H1 (cell line): ENCODE measurements around the gene SLC16A5. TPM values are rescaled to one million over a fixed set of nuclear protein-coding genes. Genes with fewer than 3 reads are reported as not detected.
A peak's percentile ranks its signal among the peaks of the same experiment; 100 is the strongest.

Experiments used
- CTCF ChIA-PET: fragments of 300-600 bp; sonication (Branson Sonifier 250); formaldehyde crosslinking; loops from one replicate; lab custom pipeline; 2021; ENCODE audit not compliant: partially characterized antibody; lab: Charles Lee
- POLR2A ChIA-PET: fragments of 300-600 bp; sonication (Branson Sonifier 250); formaldehyde crosslinking; loops from one replicate; lab custom pipeline; 2021; ENCODE audit warnings: inconsistent platforms; ENCODE audit not compliant: partially characterized antibody; lab: Charles Lee
- DNase-seq, 2 experiments: peaks; one replicate each; pipeline versions ENCODE4 v3.0.0 to v3.0.0-alpha.2; 2010 to 2022; ENCODE audit warnings: low spot score in 2 of 2, low read depth in 1 of 2, mixed read lengths in 1 of 2
- FAIRE-seq: peaks from 2 replicates; lab custom pipeline; 2011; peaks lifted over from hg19 to GRCh38; lab: Jason Lieb, UNC
- H2AFZ ChIP-seq: 2 replicates; pipeline ENCODE4 v1.8.1; 2012; ENCODE audit warnings: low read length, inconsistent platforms
- H2AK5ac ChIP-seq: 2 replicates; pipeline ENCODE4 v1.6.1; 2013; ENCODE audit warnings: low read depth, low read length
- H2BK120ac ChIP-seq: replicated peaks from 2 replicates; pipeline ENCODE3; 2013; ENCODE audit warnings: low read depth, low read length, inconsistent platforms
- H2BK12ac ChIP-seq: 2 replicates; pipeline ENCODE4 v1.6.1; 2013; ENCODE audit warnings: low read depth, low read length
- H2BK15ac ChIP-seq: 2 replicates; pipeline ENCODE4 v1.6.1; 2013; ENCODE audit warnings: low read length
- H2BK20ac ChIP-seq: 2 replicates; pipeline ENCODE4 v1.6.1; 2013; ENCODE audit warnings: low read length
- H2BK5ac ChIP-seq: 2 replicates; pipeline ENCODE4 v1.6.1; 2013; ENCODE audit warnings: low read depth, low read length
- H3K14ac ChIP-seq: 2 replicates; pipeline ENCODE4 v1.6.1; 2013; ENCODE audit warnings: inconsistent platforms; ENCODE audit not compliant: insufficient read length
- H3K18ac ChIP-seq: 2 replicates; pipeline ENCODE4 v1.6.1; 2013; ENCODE audit warnings: low read length; ENCODE audit errors: extremely low read depth
- H3K23ac ChIP-seq: 2 replicates; pipeline ENCODE4 v1.6.1; 2013; ENCODE audit warnings: inconsistent platforms; ENCODE audit not compliant: insufficient read length
- H3K23me2 ChIP-seq: 2 replicates; pipeline ENCODE4 v1.6.1; 2013; ENCODE audit warnings: low read depth, low read length
- H3K27ac ChIP-seq: 2 replicates; pipeline ENCODE4 v1.6.1; 2011; ENCODE audit warnings: low read depth, low read length, inconsistent platforms
- H3K27me3 ChIP-seq, 4 experiments: replicated peaks in 1 of 4; 1 replicate in 1 of 4; 2 replicates in 3 of 4; pipeline versions ENCODE4 v1.6.1 to v1.8.1; 2011 to 2013; ENCODE audit warnings: low read length in 3 of 4, mild to moderate bottlenecking in 3 of 4, inconsistent platforms in 2 of 4, mixed read lengths in 2 of 4, moderate library complexity in 1 of 4; ENCODE audit not compliant: control insufficient read depth in 3 of 4, insufficient read depth in 3 of 4; ENCODE audit errors: extremely low read depth in 1 of 4
- H3K36me3 ChIP-seq, 4 experiments: 2 replicates each; pipeline versions ENCODE4 v1.6.1 to v1.8.1; 2011 to 2013; ENCODE audit warnings: mild to moderate bottlenecking in 4 of 4, low read length in 3 of 4, moderate library complexity in 2 of 4, control low read depth in 1 of 4, inconsistent platforms in 1 of 4; ENCODE audit not compliant: insufficient read depth in 4 of 4, control insufficient read depth in 2 of 4
- H3K4ac ChIP-seq: replicated peaks from 2 replicates; pipeline ENCODE3; 2013; ENCODE audit warnings: low read length, low read depth, mixed read lengths, inconsistent platforms; ENCODE audit not compliant: insufficient read length
- H3K4me1 ChIP-seq, 4 experiments: replicated peaks in 1 of 4; 1 replicate in 1 of 4; 2 replicates in 3 of 4; pipeline versions ENCODE4 v1.6.1 to v1.8.1; 2011 to 2013; ENCODE audit warnings: low read length in 3 of 4, inconsistent platforms in 2 of 4, mixed read lengths in 1 of 4; ENCODE audit not compliant: insufficient read depth in 4 of 4, control insufficient read depth in 3 of 4
- H3K4me2 ChIP-seq, 2 experiments: 2 replicates each; pipeline versions ENCODE4 v1.6.1 to v1.8.1; 2011 to 2013; ENCODE audit warnings: low read depth in 2 of 2, low read length in 2 of 2, control low read depth in 1 of 2, inconsistent platforms in 1 of 2, mild to moderate bottlenecking in 1 of 2; ENCODE audit not compliant: insufficient read depth in 1 of 2
- H3K4me3 ChIP-seq, 4 experiments: fragments of 200-600, 300-600 bp in 1 of 4; sonication (generic), shearing (Covaris generic), sonication (Bioruptor Twin) in 1 of 4; 2 replicates each; pipeline versions ENCODE4 v1.5.1 to v1.8.1; 2011 to 2016; ENCODE audit warnings: low read length in 4 of 4, low read depth in 3 of 4, control low read depth in 2 of 4, inconsistent platforms in 2 of 4, mild to moderate bottlenecking in 2 of 4, mixed read lengths in 1 of 4, moderate library complexity in 1 of 4; ENCODE audit not compliant: insufficient read depth in 2 of 4; ENCODE audit errors: extremely low read depth in 1 of 4
- H3K56ac ChIP-seq: replicated peaks from 2 replicates; pipeline ENCODE3; 2013; ENCODE audit warnings: low read depth, mild to moderate bottlenecking, mixed read lengths, low read length, inconsistent platforms; ENCODE audit not compliant: insufficient read length
- H3K79me1 ChIP-seq: 2 replicates; pipeline ENCODE4 v1.6.1; 2013; ENCODE audit warnings: low read depth, low read length, control low read depth
- H3K79me2 ChIP-seq, 2 experiments: 2 replicates each; pipeline versions ENCODE4 v1.6.1 to v1.8.1; 2012 to 2013; ENCODE audit warnings: low read length in 2 of 2, mild to moderate bottlenecking in 2 of 2, inconsistent platforms in 1 of 2; ENCODE audit not compliant: insufficient read depth in 2 of 2, control insufficient read depth in 1 of 2
- H3K9ac ChIP-seq, 4 experiments: replicated peaks in 1 of 4; 1 replicate in 1 of 4; 2 replicates in 3 of 4; pipeline versions ENCODE4 v1.6.1 to v1.8.1; 2011 to 2013; ENCODE audit warnings: low read depth in 3 of 4, low read length in 3 of 4, control low read depth in 2 of 4, mild to moderate bottlenecking in 2 of 4, moderate library complexity in 2 of 4, inconsistent platforms in 1 of 4; ENCODE audit errors: extremely low read depth in 1 of 4
- H3K9me3 ChIP-seq, 2 experiments: 2 replicates each; pipeline versions ENCODE4 v1.6.1 to v1.8.1; 2012 to 2013; ENCODE audit warnings: mild to moderate bottlenecking in 2 of 2, moderate library complexity in 2 of 2, control low read depth in 1 of 2, inconsistent platforms in 1 of 2, low read depth in 1 of 2, low read length in 1 of 2, mixed read lengths in 1 of 2; ENCODE audit not compliant: insufficient read depth in 2 of 2
- H4K20me1 ChIP-seq, 2 experiments: replicated peaks in 1 of 2; 2 replicates each; pipeline versions ENCODE3 to v1.8.1; 2011 to 2013; ENCODE audit warnings: inconsistent platforms in 2 of 2, low read length in 2 of 2, mild to moderate bottlenecking in 1 of 2; ENCODE audit not compliant: insufficient read depth in 2 of 2, control insufficient read depth in 1 of 2
- H4K5ac ChIP-seq: 2 replicates; pipeline ENCODE4 v1.6.1; 2013; ENCODE audit warnings: low read length, low read depth, mixed read lengths, inconsistent platforms; ENCODE audit not compliant: insufficient read length
- H4K8ac ChIP-seq: 2 replicates; pipeline ENCODE4 v1.8.0; 2013; ENCODE audit warnings: mild to moderate bottlenecking, moderate library complexity, low read length, inconsistent platforms; ENCODE audit not compliant: insufficient read depth; ENCODE audit errors: extremely low read depth
- H4K91ac ChIP-seq: replicated peaks from 2 replicates; pipeline ENCODE3; 2013; ENCODE audit warnings: low read length, mixed read lengths, inconsistent platforms; ENCODE audit not compliant: insufficient read length
- CBX5 ChIP-seq: fragments of 300-800, 300-1000 bp; sonication (generic); IDR thresholded peaks from 2 replicates; pipeline ENCODE4 v1.7.1; 2016; ENCODE audit warnings: antibody characterized with exemption, low read length, low read depth
- CHD2 ChIP-seq: IDR thresholded peaks from 2 replicates; pipeline ENCODE4 v1.6.1; 2012; ENCODE audit warnings: low read length, improper control_type of control experiment
- GTF2F1 ChIP-seq: IDR thresholded peaks from 2 replicates; pipeline ENCODE4 v1.6.1; 2012; ENCODE audit warnings: low read depth, low read length, improper control_type of control experiment, borderline replicate concordance
- POU5F1 ChIP-seq: IDR thresholded peaks from 2 replicates; pipeline ENCODE4 v1.6.1; 2011; ENCODE audit warnings: low read depth, mild to moderate bottlenecking, low read length, moderate library complexity
- RBBP5 ChIP-seq: IDR thresholded peaks from 2 replicates; pipeline ENCODE4 v1.7.1; 2012; ENCODE audit warnings: low read depth, mild to moderate bottlenecking, inconsistent platforms, low read length, moderate library complexity, borderline replicate concordance
- RNF2 ChIP-seq: fragments of 200-900, 300-1000 bp; sonication (generic); IDR thresholded peaks from 2 replicates; pipeline ENCODE4 v1.7.1; 2016; ENCODE audit warnings: borderline replicate concordance, low read depth, mild to moderate bottlenecking, antibody characterized with exemption, low read length; ENCODE audit not compliant: poor library complexity, severe bottlenecking; ENCODE audit errors: missing control alignments
- SIRT6 ChIP-seq: IDR thresholded peaks from one replicate; pipeline ENCODE4 v1.7.1; 2012; ENCODE audit warnings: low read length, inconsistent platforms
- SP4 ChIP-seq: IDR thresholded peaks from 2 replicates; pipeline ENCODE4 v1.6.1; 2012; ENCODE audit warnings: low read length, inconsistent platforms
- SUZ12 ChIP-seq: fragments of 200-600 bp; sonication (generic); IDR thresholded peaks from 2 replicates; pipeline ENCODE4 v1.6.1; 2012; ENCODE audit warnings: mild to moderate bottlenecking, inconsistent platforms, low read length, moderate library complexity, mixed read lengths
- TCF12 ChIP-seq: IDR thresholded peaks from 2 replicates; pipeline ENCODE4 v1.6.1; 2011; ENCODE audit warnings: low read depth, mild to moderate bottlenecking, low read length
- whole genome bisulfite sequencing, 2 experiments: shearing (Covaris generic) in 1 of 2; methylation state at CpG; one replicate each; pipeline versions ENCODE4 v1.1.6 to v1.1.7; 2013 to 2015; ENCODE audit warnings: low lambda C conversion rate in 2 of 2, mixed read lengths in 2 of 2, inconsistent platforms in 1 of 2, low coverage in 1 of 2, missing lambda C conversion rate in 1 of 2; ENCODE audit not compliant: insufficient replicate concordance in 2 of 2, insufficient coverage in 1 of 2, insufficient read length in 1 of 2; ENCODE audit errors: extremely low coverage in 1 of 2, missing lambda C conversion rate in 1 of 2; 5-methylcytosine and 5-hydroxymethylcytosine counted together
- polyA plus RNA-seq, 7 experiments: library from polyadenylated mRNA; depleted of rRNA in 3 of 7; stranded (reverse) in 5 of 7; unstranded in 2 of 7; fragments of >200 nt in 5 of 7; fragments of 200-250 nt in 2 of 7; gene quantifications; 1 replicate in 5 of 7; 2 replicates in 1 of 7; 4 replicates in 1 of 7; pipeline versions ENCODE4 v1.2.1 to v1.2.3, GENCODE V29; 2011 to 2013; ENCODE audit warnings: missing spikeins in 2 of 7, mixed read lengths in 2 of 7
- total RNA-seq: library from RNA; stranded (reverse); fragmentation: NEBNext Ultra II Directional; extraction: Animal tissue kit (Norgen Biotek cat#: 25700); gene quantifications from 2 replicates; pipeline ENCODE4 v1.2.1, GENCODE V29; 2021
- TF ChIP-seq, protein P1 (sequence below): IDR thresholded peaks from 2 replicates; pipeline ENCODE4 v1.6.1; 2011; ENCODE audit warnings: low read depth, mild to moderate bottlenecking, low read length; ENCODE audit not compliant: insufficient read depth

SLC16A5 gene
- total and polyA plus RNA-seq, 2 of the 8 experiments (the other 6 are each of a cell fraction or from before 2014, with no cell fraction given): 17.1 to 34.7 TPM

DNA sequence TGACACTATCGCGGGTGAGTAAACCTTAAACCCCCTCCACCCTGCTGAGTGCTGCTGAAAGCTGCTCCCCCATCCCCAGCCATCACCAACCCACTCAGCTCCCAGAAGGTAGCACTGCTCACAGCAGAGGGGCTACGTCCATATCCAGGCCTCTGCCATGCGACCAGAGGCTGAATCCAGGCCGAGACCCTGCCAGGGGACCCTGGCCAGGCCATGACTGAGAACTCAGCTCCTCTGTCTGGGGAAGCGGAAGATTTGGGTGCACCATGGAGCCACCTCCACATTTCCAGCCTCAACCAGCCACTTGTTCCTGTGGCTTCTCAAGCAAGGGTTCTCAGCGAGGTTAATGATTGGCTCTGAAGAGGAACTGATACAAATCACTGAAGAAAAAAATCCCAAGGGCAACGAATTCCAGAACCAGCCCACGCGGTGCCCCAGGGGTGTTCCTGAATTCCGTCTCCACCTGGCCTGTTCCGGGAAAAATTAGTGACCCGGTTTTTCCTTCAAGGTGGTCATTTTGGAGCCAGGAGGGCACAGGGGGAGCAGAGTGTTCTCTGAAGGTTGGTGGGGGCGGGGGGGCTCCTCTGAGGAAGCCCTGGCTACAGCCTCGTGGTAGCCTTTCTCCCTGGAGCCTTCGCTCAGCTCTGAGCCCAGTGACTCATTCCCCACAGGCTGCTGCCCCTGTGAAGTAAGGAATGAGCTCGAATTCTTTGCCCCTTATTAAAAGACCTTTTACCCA, 9.3 kb upstream of the SLC16A5 start:
- H3K4me1 ChIP-seq: peaks cover 0 to 16% (median 8%) of the 10 kb centered on the region in 4 experiments; a peak in 6 of 7 replicates
- ChIA-PET CTCF (interaction anchor here (0.7 to 7.6 kb wide), 16 partner anchors 9 to 275 kb away, joined by 3 to 45 read pairs (median 4); partner anchors contain the start of gene ARMC7), POLR2A (interaction anchor here (0.9 to 4.4 kb wide), 5 partner anchors 10 to 76 kb away, joined by 3 to 25 read pairs (median 3); partner anchors contain the start of genes JPT1 and SLC16A5)
- H3K4ac ChIP-seq: no peak overlapping the region
- no peaks in the 10 kb centered on the region for H3K23me2 ChIP-seq
- no peak overlapping the region for H2BK120ac ChIP-seq
- peak overlapping the region; percentile 70 for H4K91ac ChIP-seq
- no peak overlapping the region for H3K23ac ChIP-seq
- H2BK15ac ChIP-seq: no peak overlapping the region; the same call in 1 of the 2 replicates
- H3K27me3 ChIP-seq: no peaks in the 10 kb centered on the region
- no peaks in the 10 kb centered on the region for H3K36me3 ChIP-seq
- H3K9me3 ChIP-seq: no peaks in the 10 kb centered on the region
- 0 out of 2 replicates have a peak overlapping the region, but pooled peaks have one; percentile 17 for H2BK12ac ChIP-seq
- H3K14ac ChIP-seq: no peak overlapping the region
- no peaks in the 10 kb centered on the region for H4K20me1 ChIP-seq
- no peak overlapping the region; the same call in 1 of the 2 replicates for H2BK5ac ChIP-seq
- peak overlapping the region; percentile 43; the same call in 1 of the 2 replicates for H2BK20ac ChIP-seq
- FAIRE-seq: no peak
- peak overlapping the region; percentile 60; the same call in 1 of the 2 replicates for H3K18ac ChIP-seq
- H4K5ac ChIP-seq: no peak overlapping the region
- H3K79me1 ChIP-seq: no peaks in the 10 kb centered on the region
- H3K4me2 ChIP-seq: no peak overlapping the region
- H3K4me3 ChIP-seq: no peak overlapping the region
- no peak overlapping the region for H3K9ac ChIP-seq
- H2AFZ ChIP-seq: peak overlapping the region; percentile 43
- no peak overlapping the region for H3K56ac ChIP-seq
- 85% methylated on average over 17 of the region's 17 CpGs; no CpG with 5 or more reads in 1 of the 2 experiments for WGBS, 2 experiments
- no peaks in the 10 kb centered on the region for H3K79me2 ChIP-seq
- H2AK5ac ChIP-seq: no peak overlapping the region
- H3K27ac ChIP-seq: no peak overlapping the region
- peak overlapping the region; percentile 54; the same call in 1 of the 2 replicates for H4K8ac ChIP-seq
- DNase-seq: no peak
- TF ChIP-seq, protein P1, sequence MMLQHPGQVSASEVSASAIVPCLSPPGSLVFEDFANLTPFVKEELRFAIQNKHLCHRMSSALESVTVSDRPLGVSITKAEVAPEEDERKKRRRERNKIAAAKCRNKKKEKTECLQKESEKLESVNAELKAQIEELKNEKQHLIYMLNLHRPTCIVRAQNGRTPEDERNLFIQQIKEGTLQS: no peak
- TF ChIP-seq SIRT6 (no peak), CBX5 (no peak), SUZ12 (no peak), GTF2F1 (no peak), SP4 (no peak), POU5F1 (no peak), RBBP5 (no peak), RNF2 (no peak), TCF12 (no peak), CHD2 (no peak)
